ENCODE measurements around the gene F10. TPM values are rescaled to one million over a fixed set of nuclear protein-coding genes. Genes with fewer than 3 reads are reported as not detected.

The F10 gene
- total and polyA plus RNA-seq, 9 of the 15 experiments (the other 6 are each of a cell fraction or from before 2014, with no cell fraction given): 0.04 to 0.09 (median 0.07) TPM; not detected in 5

GRCh38 chr13:113145911-113146598, 23.5 kb downstream of the F10 start:
- FAIRE-seq: no peak
- intact Hi-C loops (cut with micrococcal nuclease): no loop called here
- CTCF ChIA-PET (ENCODE audit: low intra/inter-chr PET ratio): no interaction called here

GRCh38 chr13:113146750-113147149, 24.2 kb downstream of the F10 start:
- Histone ChIP-seq H3K27me3 (ENCODE audit: control insufficient read depth in 2 of 2, insufficient read depth in 2 of 2, low read length in 2 of 2) (peaks cover 19 to 44% of the 10 kb centered on the region in 2 experiments; a peak in 4 of 5 replicates), H3K9me1 (ENCODE audit: control insufficient read depth, insufficient read depth, low read length) (no peaks in the 10 kb centered on the region), H3K9me3 (replicated peaks; ENCODE audit: control insufficient read depth, insufficient read depth, low read depth, low read length) (no peaks in the 10 kb centered on the region), H3K27ac (ENCODE audit: extremely low read depth, low read depth, low read length) (no peak overlapping the region), H3K4me2 (ENCODE audit: insufficient read depth, low read length) (no peak overlapping the region), H2AFZ (ENCODE audit: low read depth, low read length) (no peak overlapping the region), H3K4me3 (no peak overlapping the region), H3K4me1 (replicated peaks in 1 of 2; ENCODE audit: control insufficient read depth in 2 of 2, insufficient read depth in 2 of 2, low read length in 2 of 2) (peaks cover 0 to 16% of the 10 kb centered on the region in 2 experiments; a peak in 2 of 5 replicates), H4K20me1 (replicated peaks; ENCODE audit: control insufficient read depth, insufficient read depth, low read length) (no peaks in the 10 kb centered on the region), H3K36me3 (ENCODE audit: control insufficient read depth, insufficient read depth, low read length) (no peaks in the 10 kb centered on the region), H3K79me2 (ENCODE audit: control insufficient read depth, insufficient read depth, low read length) (no peaks in the 10 kb centered on the region), H3K9ac (ENCODE audit: insufficient read depth in 1 of 2, low read depth in 2 of 2, low read length in 2 of 2) (no peak overlapping the region)
- no TSS peak for BruUV-seq (replicated peaks)
- WGBS (ENCODE audit: insufficient coverage, low coverage, missing lambda C conversion rate): 7% methylated on average over 8 of the region's 9 CpGs
- POLR2A ChIA-PET: interaction anchor here (0.7 kb wide), 1 partner anchor 15 kb away, joined by 3 read pairs; no protein-coding TSS in a partner anchor
- no peak for DNase-seq (ENCODE audit: extremely low read depth in 1 of 4, low spot score in 3 of 4)
- TF ChIP-seq RBM22 (IDR thresholded peaks at IDR 0.05; ENCODE audit: low read depth, low read length, poor library complexity, severe bottlenecking) (no peak), TAF7 (tag; IDR thresholded peaks at IDR 0.05) (no peak)
- FAIRE-seq: no peak
- CTCF ChIA-PET (ENCODE audit: low intra/inter-chr PET ratio): no interaction called here
- in situ Hi-C loops (cut with MboI) (no loop called here), intact Hi-C loops (cut with micrococcal nuclease) (no loop called here)
- ATAC-seq: no peak

More at GRCh38 chr13:113145911-113146598, 23.5 kb downstream of the F10 start:
- Histone ChIP-seq H3K9ac (ENCODE audit: insufficient read depth in 1 of 2, low read depth in 2 of 2, low read length in 2 of 2) (no peak overlapping the region), H3K79me2 (ENCODE audit: control insufficient read depth, insufficient read depth, low read length) (no peaks in the 10 kb centered on the region), H3K36me3 (ENCODE audit: control insufficient read depth, insufficient read depth, low read length) (no peaks in the 10 kb centered on the region), H3K9me1 (ENCODE audit: control insufficient read depth, insufficient read depth, low read length) (no peaks in the 10 kb centered on the region), H3K4me3 (no peak overlapping the region), H3K27me3 (ENCODE audit: control insufficient read depth in 2 of 2, insufficient read depth in 2 of 2, low read length in 2 of 2) (peaks cover 19 to 44% of the 10 kb centered on the region in 2 experiments; a peak in 4 of 5 replicates), H3K9me3 (replicated peaks; ENCODE audit: control insufficient read depth, insufficient read depth, low read depth, low read length) (no peaks in the 10 kb centered on the region), H2AFZ (ENCODE audit: low read depth, low read length) (no peak overlapping the region), H3K27ac (ENCODE audit: extremely low read depth, low read depth, low read length) (no peak overlapping the region), H3K4me1 (replicated peaks in 1 of 2; ENCODE audit: control insufficient read depth in 2 of 2, insufficient read depth in 2 of 2, low read length in 2 of 2) (peaks cover 0 to 19% of the 10 kb centered on the region in 2 experiments; a peak in 2 of 5 replicates), H4K20me1 (replicated peaks; ENCODE audit: control insufficient read depth, insufficient read depth, low read length) (no peaks in the 10 kb centered on the region), H3K4me2 (ENCODE audit: insufficient read depth, low read length) (no peak overlapping the region)
- DNase-seq (ENCODE audit: extremely low read depth in 1 of 4, low spot score in 3 of 4) (no peak), ATAC-seq (no peak)
- in situ Hi-C loops (cut with MboI): no loop called here
- 4% methylated on average over 12 of the region's 15 CpGs for WGBS (ENCODE audit: insufficient coverage, low coverage, missing lambda C conversion rate)
- no TSS peak for BruUV-seq (replicated peaks)
- POLR2A ChIA-PET: no interaction called here
- TF ChIP-seq MAFK (IDR thresholded peaks at IDR 0.05; ENCODE audit: low read length) (no peak), ZNF76 (CRISPR knock-in tag; IDR thresholded peaks at IDR 0.05; ENCODE audit: borderline replicate concordance) (no peak), BRD9 (IDR thresholded peaks at IDR 0.05; ENCODE audit: low read depth, partially characterized antibody) (no peak), EP400 (IDR thresholded peaks at IDR 0.05) (no peak), ZNF717 (CRISPR knock-in tag; IDR thresholded peaks at IDR 0.05) (no peak), DNMT1 (IDR thresholded peaks at IDR 0.05) (no peak)

Data from K562 (cell line).